ENCODE results near the gene METTL27. TPM values are rescaled to one million over a fixed set of nuclear protein-coding genes. Genes with fewer than 3 reads are reported as not detected.
A peak's percentile ranks its signal among the peaks of the same experiment; 100 is the strongest.

METTL27 gene
- total RNA-seq, 1 experiment from 2014 or later = 1.7 TPM

DNA sequence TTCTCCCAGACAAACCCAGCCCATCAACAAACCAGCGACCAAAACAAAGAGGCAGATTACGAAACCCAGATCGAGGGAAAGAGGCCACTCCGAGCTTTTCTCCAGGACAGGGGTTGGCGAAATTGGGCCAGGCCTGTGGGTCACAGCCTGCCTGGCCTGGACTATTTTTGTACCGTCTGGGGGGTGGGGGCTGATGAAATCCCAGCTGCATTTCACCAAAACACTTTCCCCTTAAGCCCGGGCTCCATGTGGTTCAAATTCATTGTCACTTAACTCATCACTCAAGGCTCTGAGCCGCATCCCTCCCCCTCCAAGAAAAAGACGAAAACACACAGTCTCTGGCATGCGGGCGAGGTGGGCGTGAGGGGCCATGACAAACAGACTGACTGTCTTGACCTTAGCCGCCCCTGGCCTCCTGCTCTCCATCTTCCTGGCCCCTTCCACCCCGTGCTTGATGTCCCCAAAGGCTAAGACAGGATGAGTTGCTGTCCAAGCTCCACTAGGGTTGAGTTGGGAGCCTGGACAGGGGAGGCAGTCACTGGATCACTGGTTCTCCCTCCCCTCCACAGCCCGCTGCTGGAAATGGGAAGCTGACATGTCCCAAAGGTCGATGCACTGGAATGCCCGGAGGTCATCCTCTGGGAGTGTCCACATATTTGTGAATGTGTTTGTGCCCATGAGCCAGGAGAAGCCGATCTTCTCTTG lies 37.8 kb upstream of the METTL27 start:
- H3K9me3 ChIP-seq = no peaks in the 10 kb centered on the region
- Mint-ChIP-seq H3K36me3 (ENCODE audit: insufficient read depth, unreplicated experiment) (no peaks in the 10 kb centered on the region), H3K4me3 (ENCODE audit: unreplicated experiment) (peak overlapping the region; percentile 45), H3K27me3 (ENCODE audit: insufficient read depth, unreplicated experiment) (no peaks in the 10 kb centered on the region), H3K4me1 (ENCODE audit: low read depth, unreplicated experiment) (peaks cover 23% of the 10 kb centered on the region), H3K9me3 (ENCODE audit: unreplicated experiment) (no peaks in the 10 kb centered on the region), H3K27ac (ENCODE audit: unreplicated experiment) (peak overlapping the region; percentile 77)
- no peaks in the 10 kb centered on the region for H3K27me3 ChIP-seq (replicated peaks; ENCODE audit: control insufficient read depth, insufficient read depth, low read length)
- CTCF ChIA-PET = no interaction called here
- peaks cover 30% of the 10 kb centered on the region for H3K4me1 ChIP-seq
- no peaks in the 10 kb centered on the region for H3K36me3 ChIP-seq (ENCODE audit: control insufficient read depth, insufficient read depth, low read length)
- TF ChIP-seq, protein P1, sequence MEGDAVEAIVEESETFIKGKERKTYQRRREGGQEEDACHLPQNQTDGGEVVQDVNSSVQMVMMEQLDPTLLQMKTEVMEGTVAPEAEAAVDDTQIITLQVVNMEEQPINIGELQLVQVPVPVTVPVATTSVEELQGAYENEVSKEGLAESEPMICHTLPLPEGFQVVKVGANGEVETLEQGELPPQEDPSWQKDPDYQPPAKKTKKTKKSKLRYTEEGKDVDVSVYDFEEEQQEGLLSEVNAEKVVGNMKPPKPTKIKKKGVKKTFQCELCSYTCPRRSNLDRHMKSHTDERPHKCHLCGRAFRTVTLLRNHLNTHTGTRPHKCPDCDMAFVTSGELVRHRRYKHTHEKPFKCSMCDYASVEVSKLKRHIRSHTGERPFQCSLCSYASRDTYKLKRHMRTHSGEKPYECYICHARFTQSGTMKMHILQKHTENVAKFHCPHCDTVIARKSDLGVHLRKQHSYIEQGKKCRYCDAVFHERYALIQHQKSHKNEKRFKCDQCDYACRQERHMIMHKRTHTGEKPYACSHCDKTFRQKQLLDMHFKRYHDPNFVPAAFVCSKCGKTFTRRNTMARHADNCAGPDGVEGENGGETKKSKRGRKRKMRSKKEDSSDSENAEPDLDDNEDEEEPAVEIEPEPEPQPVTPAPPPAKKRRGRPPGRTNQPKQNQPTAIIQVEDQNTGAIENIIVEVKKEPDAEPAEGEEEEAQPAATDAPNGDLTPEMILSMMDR (IDR thresholded peaks at IDR 0.05; ENCODE audit: insufficient read depth in 1 of 2, low read depth in 1 of 2, low read length in 1 of 2, severe bottlenecking in 1 of 2, unreplicated experiment in 1 of 2) = no peak
- intact Hi-C loops (cut with micrococcal nuclease; ENCODE audit: unreplicated experiment) = no loop called here
- H3K4me3 ChIP-seq (ENCODE audit: low read depth, low read length) = no peak overlapping the region
- DNase-seq = peak; percentile 57 to 81
- no TSS peak for BruUV-seq (replicated peaks)
- POLR2A ChIA-PET = no interaction called here

DNA sequence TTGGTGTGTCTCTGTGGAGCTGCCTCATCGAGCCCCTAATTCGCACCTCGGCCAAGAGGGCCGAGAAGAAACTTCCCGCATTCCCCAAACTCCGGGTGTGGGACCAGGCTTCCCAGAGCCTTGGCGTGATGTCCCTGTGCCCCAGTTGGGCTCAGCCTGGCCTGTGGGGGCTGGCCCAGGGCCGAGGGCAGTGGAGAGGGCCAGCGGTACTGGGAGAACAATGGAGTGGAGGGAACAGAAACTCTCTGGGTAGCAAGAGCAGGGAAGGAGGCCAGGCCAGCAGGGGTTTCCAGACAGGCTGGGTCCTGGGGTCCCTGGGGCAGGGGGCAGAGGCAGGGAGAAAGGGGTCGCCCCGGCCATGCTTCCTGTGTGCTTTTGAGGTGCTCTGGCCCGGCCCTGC lies 34.7 kb upstream of the METTL27 start:
- Mint-ChIP-seq H3K4me3 (ENCODE audit: unreplicated experiment) (no peak overlapping the region), H3K27me3 (ENCODE audit: insufficient read depth, unreplicated experiment) (no peaks in the 10 kb centered on the region)
- DNase-seq = no peak

DNA sequence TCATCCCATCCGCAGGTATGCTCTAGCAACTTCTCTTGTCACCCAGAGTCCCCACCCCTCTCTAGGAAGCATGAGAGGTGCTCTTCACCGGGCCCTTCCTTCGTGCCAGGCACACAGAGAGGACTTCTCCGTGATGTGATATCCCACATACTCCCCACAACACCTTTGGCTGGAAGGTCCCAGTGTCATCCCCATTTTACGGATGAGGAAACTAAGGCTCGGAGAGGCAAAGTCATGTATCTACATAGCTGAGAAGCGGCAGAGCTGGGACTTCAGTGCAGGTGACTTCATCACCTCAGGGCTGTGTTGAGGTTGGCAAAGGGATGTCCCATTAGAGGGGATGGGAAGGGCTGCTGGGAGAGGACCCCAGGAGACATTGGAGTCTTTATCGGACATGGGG lies 34.0 kb upstream of the METTL27 start:
- intact Hi-C loops (cut with micrococcal nuclease; ENCODE audit: unreplicated experiment) = no loop called here
- Mint-ChIP-seq H3K27me3 (ENCODE audit: insufficient read depth, unreplicated experiment) (no peaks in the 10 kb centered on the region), H3K4me3 (ENCODE audit: unreplicated experiment) (no peak overlapping the region), H3K9me3 (ENCODE audit: unreplicated experiment) (no peaks in the 10 kb centered on the region), H3K36me3 (ENCODE audit: insufficient read depth, unreplicated experiment) (no peaks in the 10 kb centered on the region), H3K27ac (ENCODE audit: unreplicated experiment) (no peak overlapping the region), H3K4me1 (ENCODE audit: low read depth, unreplicated experiment) (peaks cover 24% of the 10 kb centered on the region)
- H3K4me1 ChIP-seq = peaks cover 32% of the 10 kb centered on the region
- no peaks in the 10 kb centered on the region for H3K36me3 ChIP-seq (ENCODE audit: control insufficient read depth, insufficient read depth, low read length)
- no peaks in the 10 kb centered on the region for H3K9me3 ChIP-seq
- no peaks in the 10 kb centered on the region for H3K27me3 ChIP-seq (replicated peaks; ENCODE audit: control insufficient read depth, insufficient read depth, low read length)
- ChIA-PET POLR2A (no interaction called here), CTCF (no interaction called here)
- no peak overlapping the region for H3K4me3 ChIP-seq (ENCODE audit: low read depth, low read length)
- DNase-seq = no peak
- no TSS peak for BruUV-seq (replicated peaks)
- TF ChIP-seq, protein P1 (IDR thresholded peaks at IDR 0.05; ENCODE audit: insufficient read depth in 1 of 2, low read depth in 1 of 2, low read length in 1 of 2, severe bottlenecking in 1 of 2, unreplicated experiment in 1 of 2) = no peak

More for the DNA sequence above, 34.7 kb upstream of the METTL27 start:
- no peaks in the 10 kb centered on the region for H3K36me3 Mint-ChIP-seq (ENCODE audit: insufficient read depth, unreplicated experiment)
- CTCF ChIA-PET = no interaction called here
- BruUV-seq (replicated peaks) = no TSS peak
- no peaks in the 10 kb centered on the region for H3K36me3 ChIP-seq (ENCODE audit: control insufficient read depth, insufficient read depth, low read length)
- H3K4me3 ChIP-seq (ENCODE audit: low read depth, low read length) = no peak overlapping the region
- H3K4me1 ChIP-seq = peaks cover 32% of the 10 kb centered on the region
- H3K27ac Mint-ChIP-seq (ENCODE audit: unreplicated experiment) = no peak overlapping the region
- H3K9me3 ChIP-seq = no peaks in the 10 kb centered on the region
- POLR2A ChIA-PET = no interaction called here
- H3K4me1 Mint-ChIP-seq (ENCODE audit: low read depth, unreplicated experiment) = peaks cover 23% of the 10 kb centered on the region
- intact Hi-C loops (cut with micrococcal nuclease; ENCODE audit: unreplicated experiment) = no loop called here
- TF ChIP-seq, protein P1 (IDR thresholded peaks at IDR 0.05; ENCODE audit: insufficient read depth in 1 of 2, low read depth in 1 of 2, low read length in 1 of 2, severe bottlenecking in 1 of 2, unreplicated experiment in 1 of 2) = no peak
- no peaks in the 10 kb centered on the region for H3K27me3 ChIP-seq (replicated peaks; ENCODE audit: control insufficient read depth, insufficient read depth, low read length)
- no peaks in the 10 kb centered on the region for H3K9me3 Mint-ChIP-seq (ENCODE audit: unreplicated experiment)

All from Caco-2 (cell line).